HG02678 (cell line): Measurements from ENCODE around the gene CRB2.

Experiments
- ATAC-seq: cut with Tn5 transposase; IDR thresholded peaks from one replicate; pipeline ENCODE4 v1.9.1; 2021; ENCODE audit warnings: mild to moderate bottlenecking, moderate library complexity; ENCODE audit not compliant: unreplicated experiment

CRB2 gene

GRCh38 chr9:123418506-123418905 lies 62.5 kb downstream of the CRB2 start:
- no peak for ATAC-seq

GRCh38 chr9:123419091-123419490 lies 63.1 kb downstream of the CRB2 start:
- no peak for ATAC-seq

DNA sequence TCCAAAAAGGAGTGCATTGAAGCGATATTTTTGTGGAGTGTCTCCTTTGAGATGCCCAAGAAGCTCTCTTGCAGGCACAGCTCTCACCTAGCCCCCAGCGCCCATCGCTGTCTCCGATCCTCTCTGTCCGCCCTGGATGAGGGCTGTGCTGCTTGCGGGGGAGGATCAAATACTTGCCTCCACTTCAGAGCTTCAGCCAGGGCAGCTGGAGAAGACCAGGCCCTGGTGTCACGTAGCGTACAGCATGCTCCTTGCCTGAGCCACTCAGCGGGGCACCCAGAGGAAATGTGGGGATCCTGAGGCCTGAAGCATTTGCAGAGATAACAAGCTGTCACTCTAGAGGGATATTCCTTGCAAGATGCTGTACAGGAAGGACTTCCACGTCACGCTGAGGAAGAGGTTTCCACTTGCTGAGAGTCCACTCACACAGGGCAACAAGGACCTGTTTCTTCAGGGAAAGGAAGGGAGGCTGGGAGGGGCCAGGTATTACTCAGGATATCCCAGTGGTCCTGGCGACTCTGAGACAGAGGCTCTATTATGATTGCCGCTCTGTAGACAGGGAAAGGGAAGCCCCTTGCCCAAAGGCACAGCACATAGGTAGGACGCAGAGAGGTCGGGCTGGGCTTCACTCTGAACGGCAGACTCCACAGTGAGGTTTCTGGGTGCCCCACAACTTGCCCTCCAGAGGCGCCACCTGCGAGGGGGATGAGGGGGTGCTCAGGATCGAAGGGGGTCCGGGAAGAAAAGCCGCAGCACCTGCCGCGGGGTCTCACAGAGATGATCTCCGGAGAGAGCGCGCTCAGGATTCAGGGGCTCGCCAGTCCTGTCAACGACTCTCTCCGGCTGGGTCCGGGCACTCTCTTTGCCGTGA lies 64.0 kb downstream of the CRB2 start:
- ATAC-seq = no peak

- no peak for ATAC-seq
Measured at GRCh38 chr9:123420592-123421111, 64.7 kb downstream of the CRB2 start.

- no peak for ATAC-seq
Measured at GRCh38 chr9:123421186-123421585, 65.2 kb downstream of the CRB2 start.

GRCh38 chr9:123421801-123422455 lies 65.9 kb downstream of the CRB2 start:
- no peak for ATAC-seq

- no peak for ATAC-seq
Measured at GRCh38 chr9:123422635-123423310, 66.8 kb downstream of the CRB2 start.

GRCh38 chr9:123423311-123423640 lies 67.3 kb downstream of the CRB2 start:
- ATAC-seq = no peak

- no peak for ATAC-seq
Measured at GRCh38 chr9:123424131-123424530, 68.1 kb downstream of the CRB2 start.

GRCh38 chr9:123424552-123425225 lies 68.7 kb downstream of the CRB2 start:
- no peak for ATAC-seq

DNA sequence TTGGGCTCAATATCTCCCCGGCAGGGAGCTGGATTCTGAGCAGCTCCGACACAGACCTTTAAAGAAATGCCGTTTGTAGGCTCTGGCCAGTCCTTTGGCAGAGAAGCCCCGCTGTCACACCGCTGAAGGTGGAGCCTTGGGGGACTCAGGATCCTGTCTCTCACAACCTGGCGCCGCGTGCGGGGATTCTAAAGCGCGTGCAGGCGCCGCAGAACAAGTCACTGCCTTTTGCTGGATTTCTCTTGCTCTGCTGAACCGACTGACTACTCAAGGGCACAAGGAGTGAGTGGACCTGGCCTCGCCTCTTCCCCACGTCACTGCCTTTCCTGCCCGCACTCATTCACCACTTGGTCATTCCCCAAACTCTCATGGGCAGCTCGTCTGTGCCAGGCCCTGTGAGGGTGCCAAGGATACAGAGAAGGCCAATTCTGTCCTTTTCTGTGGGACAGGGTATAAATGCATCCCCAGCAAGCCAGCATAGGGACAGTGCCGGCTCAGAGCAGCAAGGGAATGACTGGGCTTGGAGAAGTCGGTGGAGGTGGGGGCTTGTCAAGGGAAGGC lies 69.3 kb downstream of the CRB2 start:
- no peak for ATAC-seq

DNA sequence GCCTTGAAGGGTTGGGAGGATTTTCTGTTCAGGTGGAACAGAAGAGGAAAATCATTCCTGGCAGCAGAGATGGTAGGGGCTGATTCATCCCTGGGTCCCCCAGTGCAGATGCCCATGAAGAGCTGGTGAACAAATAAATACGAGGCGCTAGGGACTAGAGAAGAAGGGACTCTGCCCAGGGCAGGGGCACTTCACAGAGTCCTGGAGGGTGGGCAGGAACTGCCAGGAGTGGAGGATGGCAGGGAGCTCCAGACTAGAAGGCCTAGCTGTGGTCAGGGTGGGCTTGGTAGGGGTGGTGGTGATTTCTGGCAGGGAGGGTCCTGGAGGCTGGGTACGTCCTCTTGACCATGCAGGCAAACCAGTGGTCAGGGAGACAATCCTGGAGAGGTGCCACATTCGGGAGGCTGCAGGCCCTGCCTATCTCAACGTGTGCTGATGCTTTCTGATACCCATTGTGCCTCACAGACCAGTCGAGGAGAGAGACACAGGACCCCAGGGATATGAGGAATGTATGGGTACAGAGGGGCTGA lies 69.9 kb downstream of the CRB2 start:
- ATAC-seq = no peak

- no peak for ATAC-seq
Measured at GRCh38 chr9:123426406-123426805, 70.4 kb downstream of the CRB2 start.
